Measurements from ENCODE around the gene ALAS1. TPM values are rescaled to one million over a fixed set of nuclear protein-coding genes. Genes with fewer than 3 reads are reported as not detected.

ALAS1 gene
- total and polyA plus RNA-seq, 2 of the 13 experiments (the other 11 are each of a cell fraction or from before 2014, with no cell fraction given), result 36.0 to 43.2 TPM

DNA sequence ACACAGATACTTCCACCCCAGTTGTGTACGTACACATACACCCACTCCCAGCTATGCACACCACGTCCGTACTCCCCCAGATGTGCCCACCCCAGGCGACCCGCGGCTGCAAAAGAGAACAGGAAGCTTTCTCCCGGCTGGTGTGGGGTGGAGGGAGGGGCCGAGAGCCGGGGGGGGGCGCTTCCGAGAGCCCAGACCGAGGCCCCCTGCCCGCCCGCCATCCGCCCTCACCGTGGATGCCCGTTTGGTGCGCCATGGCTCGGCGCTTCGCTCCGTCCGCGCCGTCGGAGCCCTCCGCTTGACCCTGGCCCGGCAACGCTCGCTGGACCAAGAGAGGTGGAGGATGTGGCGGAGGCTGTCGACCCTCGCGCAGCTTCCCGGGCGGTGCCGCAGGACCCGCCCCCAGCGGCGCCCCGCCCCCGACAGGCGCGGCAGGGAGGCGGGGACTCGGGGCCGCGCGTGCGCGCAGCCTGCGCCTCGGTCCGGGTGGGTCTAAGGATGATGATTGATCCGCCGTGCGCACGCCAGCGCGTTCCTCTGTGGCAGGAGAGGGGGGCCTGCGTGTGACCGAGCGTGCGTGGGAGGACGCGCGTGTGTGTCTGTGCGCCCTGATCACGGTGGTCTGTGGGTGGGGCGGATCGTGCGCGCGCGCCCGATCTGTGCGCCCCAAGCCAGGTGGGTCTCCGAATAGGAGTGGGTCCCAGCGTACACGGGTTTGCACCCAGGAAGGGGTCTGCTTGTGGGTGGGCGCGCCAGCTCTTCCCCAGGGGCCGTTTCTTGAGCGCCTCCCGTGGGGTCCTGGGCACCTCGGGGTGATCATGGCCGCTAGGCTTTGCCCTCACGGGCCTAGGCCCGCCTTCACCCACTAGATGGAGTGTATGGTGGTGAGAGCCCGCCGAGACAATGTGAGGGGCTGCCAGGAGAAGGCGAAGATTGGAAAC lies 41.1 kb downstream of the ALAS1 start, which contains the start of gene TWF2 (continued):
- TF ChIP-seq, protein P1, sequence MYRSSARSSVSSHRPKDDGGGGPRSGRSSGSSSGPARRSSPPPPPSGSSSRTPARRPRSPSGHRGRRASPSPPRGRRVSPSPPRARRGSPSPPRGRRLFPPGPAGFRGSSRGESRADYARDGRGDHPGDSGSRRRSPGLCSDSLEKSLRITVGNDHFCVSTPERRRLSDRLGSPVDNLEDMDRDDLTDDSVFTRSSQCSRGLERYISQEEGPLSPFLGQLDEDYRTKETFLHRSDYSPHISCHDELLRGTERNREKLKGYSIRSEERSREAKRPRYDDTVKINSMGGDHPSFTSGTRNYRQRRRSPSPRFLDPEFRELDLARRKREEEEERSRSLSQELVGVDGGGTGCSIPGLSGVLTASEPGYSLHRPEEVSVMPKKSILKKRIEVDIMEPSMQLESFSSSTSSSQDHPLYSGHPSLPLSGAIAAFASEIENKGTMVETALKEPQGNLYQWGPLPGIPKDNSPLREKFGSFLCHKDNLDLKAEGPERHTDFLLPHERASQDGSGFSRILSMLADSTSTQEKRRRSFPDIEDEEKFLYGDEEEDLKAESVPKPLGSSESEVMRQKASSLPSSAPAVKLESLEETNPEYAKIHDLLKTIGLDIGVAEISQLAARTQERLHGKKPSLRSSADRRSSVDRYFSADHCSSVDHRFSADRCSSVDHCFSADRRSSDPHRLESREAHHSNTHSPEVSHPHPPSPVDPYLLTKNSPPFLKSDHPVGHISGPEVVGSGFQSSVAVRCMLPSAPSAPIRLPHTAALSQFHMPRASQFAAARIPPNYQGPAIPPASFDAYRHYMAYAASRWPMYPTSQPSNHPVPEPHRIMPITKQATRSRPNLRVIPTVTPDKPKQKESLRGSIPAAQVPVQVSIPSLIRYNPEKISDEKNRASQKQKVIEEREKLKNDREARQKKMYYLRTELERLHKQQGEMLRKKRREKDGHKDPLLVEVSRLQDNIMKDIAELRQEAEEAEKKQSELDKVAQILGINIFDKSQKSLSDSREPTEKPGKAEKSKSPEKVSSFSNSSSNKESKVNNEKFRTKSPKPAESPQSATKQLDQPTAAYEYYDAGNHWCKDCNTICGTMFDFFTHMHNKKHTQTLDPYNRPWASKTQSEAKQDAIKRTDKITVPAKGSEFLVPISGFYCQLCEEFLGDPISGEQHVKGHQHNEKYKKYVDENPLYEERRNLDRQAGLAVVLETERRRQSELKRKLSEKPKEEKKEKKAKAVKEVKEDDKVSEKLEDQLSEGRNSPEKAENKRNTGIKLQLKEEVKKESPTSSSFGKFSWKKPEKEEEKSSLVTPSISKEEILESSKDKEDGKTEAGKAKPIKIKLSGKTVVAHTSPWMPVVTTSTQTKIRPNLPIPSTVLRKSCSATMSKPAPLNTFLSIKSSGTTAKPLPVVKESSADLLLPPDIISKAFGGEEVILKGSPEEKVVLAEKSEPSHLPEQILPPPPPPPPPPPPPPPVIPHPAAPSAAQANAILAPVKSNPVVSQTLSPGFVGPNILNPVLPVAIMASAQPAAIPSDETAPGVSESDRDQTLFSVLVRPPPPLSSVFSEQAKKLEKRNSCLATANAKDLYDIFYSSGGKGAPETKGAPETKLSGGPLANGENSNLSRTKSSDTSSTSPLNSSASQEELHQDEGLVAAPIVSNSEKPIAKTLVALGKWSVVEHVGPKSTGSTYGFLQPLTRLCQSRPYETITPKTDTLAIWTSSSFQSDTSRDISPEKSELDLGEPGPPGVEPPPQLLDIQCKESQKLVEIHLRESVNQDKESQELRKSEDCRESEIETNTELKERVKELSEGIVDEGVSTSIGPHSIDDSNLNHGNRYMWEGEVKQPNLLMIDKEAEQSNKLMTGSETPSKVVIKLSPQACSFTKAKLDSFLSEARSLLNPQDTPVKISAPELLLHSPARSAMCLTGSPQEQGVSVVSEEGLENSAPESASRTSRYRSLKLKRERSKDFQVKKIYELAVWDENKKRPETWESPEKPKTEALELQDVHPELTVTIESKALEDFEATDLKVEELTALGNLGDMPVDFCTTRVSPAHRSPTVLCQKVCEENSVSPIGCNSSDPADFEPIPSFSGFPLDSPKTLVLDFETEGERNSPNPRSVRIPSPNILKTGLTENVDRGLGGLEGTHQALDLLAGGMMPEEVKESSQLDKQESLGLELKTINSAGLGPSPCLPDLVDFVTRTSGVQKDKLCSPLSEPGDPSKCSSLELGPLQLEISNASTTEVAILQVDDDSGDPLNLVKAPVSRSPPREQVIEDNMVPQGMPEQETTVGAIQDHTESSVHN (CRISPR knock-in tag; IDR thresholded peaks at IDR 0.05), result no peak; the same call in 1 of the 2 replicates
- TF ChIP-seq ZNF296 (CRISPR knock-in tag; conservative IDR thresholded peaks at IDR 0.05) (no peak), FOXJ3 (CRISPR knock-in tag; IDR thresholded peaks at IDR 0.05; ENCODE audit: borderline replicate concordance) (no peak), ZNF160 (CRISPR knock-in tag; IDR thresholded peaks at IDR 0.05) (0 out of 2 replicates have a peak, but pooled peaks have one; percentile 45), ZFAT (CRISPR knock-in tag; conservative IDR thresholded peaks at IDR 0.05) (no peak), ELF3 (CRISPR knock-in tag; IDR thresholded peaks at IDR 0.05) (peak; percentile 23; the same call in 1 of the 2 replicates), ZNF850 (CRISPR knock-in tag; conservative IDR thresholded peaks at IDR 0.05) (no peak), HNRNPLL (IDR thresholded peaks at IDR 0.05; ENCODE audit: low read depth, low read length, poor library complexity, severe bottlenecking) (peak; percentile 72), HNRNPL (IDR thresholded peaks at IDR 0.05; ENCODE audit: low read depth, low read length) (peak; percentile 92), ZNF282 (IDR thresholded peaks at IDR 0.05; ENCODE audit: partially characterized antibody) (no peak), TAF1 (CRISPR knock-in tag; IDR thresholded peaks at IDR 0.05) (peak; percentile 88), ZNF468 (CRISPR knock-in tag; IDR thresholded peaks at IDR 0.05) (no peak), SCMH1 (CRISPR knock-in tag; IDR thresholded peaks at IDR 0.05; ENCODE audit: borderline replicate concordance) (no peak), POLR2AphosphoS5 (IDR thresholded peaks at IDR 0.05; ENCODE audit: low read depth, low read length) (peak; percentile 78), FLYWCH1 (CRISPR knock-in tag; IDR thresholded peaks at IDR 0.05) (no peak), ZNF12 (CRISPR knock-in tag; IDR thresholded peaks at IDR 0.05) (no peak), SPEN (CRISPR knock-in tag; IDR thresholded peaks at IDR 0.05; ENCODE audit: low read depth) (no peak; the same call in 1 of the 2 replicates)
- TF ChIP-seq, protein P2, sequence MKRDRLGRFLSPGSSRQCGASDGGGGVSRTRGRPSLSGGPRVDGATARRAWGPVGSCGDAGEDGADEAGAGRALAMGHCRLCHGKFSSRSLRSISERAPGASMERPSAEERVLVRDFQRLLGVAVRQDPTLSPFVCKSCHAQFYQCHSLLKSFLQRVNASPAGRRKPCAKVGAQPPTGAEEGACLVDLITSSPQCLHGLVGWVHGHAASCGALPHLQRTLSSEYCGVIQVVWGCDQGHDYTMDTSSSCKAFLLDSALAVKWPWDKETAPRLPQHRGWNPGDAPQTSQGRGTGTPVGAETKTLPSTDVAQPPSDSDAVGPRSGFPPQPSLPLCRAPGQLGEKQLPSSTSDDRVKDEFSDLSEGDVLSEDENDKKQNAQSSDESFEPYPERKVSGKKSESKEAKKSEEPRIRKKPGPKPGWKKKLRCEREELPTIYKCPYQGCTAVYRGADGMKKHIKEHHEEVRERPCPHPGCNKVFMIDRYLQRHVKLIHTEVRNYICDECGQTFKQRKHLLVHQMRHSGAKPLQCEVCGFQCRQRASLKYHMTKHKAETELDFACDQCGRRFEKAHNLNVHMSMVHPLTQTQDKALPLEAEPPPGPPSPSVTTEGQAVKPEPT (CRISPR knock-in tag; IDR thresholded peaks at IDR 0.05; ENCODE audit: low read depth), result no peak
- TF ChIP-seq, protein P3, sequence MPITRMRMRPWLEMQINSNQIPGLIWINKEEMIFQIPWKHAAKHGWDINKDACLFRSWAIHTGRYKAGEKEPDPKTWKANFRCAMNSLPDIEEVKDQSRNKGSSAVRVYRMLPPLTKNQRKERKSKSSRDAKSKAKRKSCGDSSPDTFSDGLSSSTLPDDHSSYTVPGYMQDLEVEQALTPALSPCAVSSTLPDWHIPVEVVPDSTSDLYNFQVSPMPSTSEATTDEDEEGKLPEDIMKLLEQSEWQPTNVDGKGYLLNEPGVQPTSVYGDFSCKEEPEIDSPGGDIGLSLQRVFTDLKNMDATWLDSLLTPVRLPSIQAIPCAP (CRISPR knock-in tag; IDR thresholded peaks at IDR 0.05; ENCODE audit: low read depth), result no peak

All from HepG2 (cell line).